Gastroesophageal sphincter (tissue), 4 donors: ENCODE results near the gene MT1X. TPM values are rescaled to one million over a fixed set of nuclear protein-coding genes. Genes with fewer than 3 reads are reported as not detected.

Experiments used
- ATAC-seq: fragments of 150-250 bp; one replicate; pipeline ENCODE4 v1.9.1; 2016; ENCODE audit warnings: mild to moderate bottlenecking, moderate library complexity
- H3K27ac ChIP-seq, 4 donors: fragments of 200-600 bp; sonication (generic) in 3 of 4; 1 replicate in 3 of 4; 2 replicates in 1 of 4; pipeline ENCODE4 v1.5.1; 2016 to 2019
- H3K27me3 ChIP-seq: fragments of 200-600 bp; sonication (generic); one replicate; pipeline ENCODE4 v1.5.1; 2019
- H3K36me3 ChIP-seq, 2 donors: fragments of 200-600 bp; sonication (generic); one replicate each; pipeline ENCODE4 v1.5.1; 2019; ENCODE audit warnings: control low read depth in 1 of 2
- H3K4me1 ChIP-seq, 3 donors: fragments of 200-600 bp; sonication (generic); 1 replicate in 2 of 3; 2 replicates in 1 of 3; pipeline ENCODE4 v1.5.1; 2016 to 2019; ENCODE audit warnings: control low read depth in 2 of 3
- H3K4me3 ChIP-seq, 2 donors: fragments of 200-600 bp; sonication (generic); one replicate each; pipeline ENCODE4 v1.5.1; 2019; ENCODE audit warnings: mild to moderate bottlenecking in 1 of 2, moderate library complexity in 1 of 2
- H3K9me3 ChIP-seq, 3 donors: fragments of 200-600 bp; sonication (generic); one replicate each; pipeline ENCODE4 v1.5.1; 2017 to 2019; ENCODE audit warnings: control low read depth in 2 of 3
- CTCF ChIP-seq, 4 experiments: fragments of 200-600 bp in 2 of 4; fragments of 450-650 bp in 2 of 4; sonication (generic) in 1 of 4; IDR thresholded peaks; one replicate each; pipeline ENCODE4 v1.5.1; 2017 to 2019; ENCODE audit warnings: antibody characterized with exemption in 4 of 4, mild to moderate bottlenecking in 2 of 4, moderate library complexity in 2 of 4
- EP300 ChIP-seq: sonication (generic); formaldehyde crosslinking; IDR thresholded peaks from one replicate; pipeline ENCODE4 v1.6.1; 2017; ENCODE audit warnings: antibody characterized with exemption, mild to moderate bottlenecking
- POLR2A ChIP-seq, 2 donors: fragments of 450-650 bp; IDR thresholded peaks; one replicate each; pipeline ENCODE4 v1.6.1; 2017; ENCODE audit warnings: antibody characterized with exemption in 2 of 2, mild to moderate bottlenecking in 2 of 2, moderate library complexity in 1 of 2
- POLR2AphosphoS5 ChIP-seq: sonication (generic); formaldehyde crosslinking; IDR thresholded peaks from one replicate; pipeline ENCODE4 v1.6.1; 2017; ENCODE audit warnings: antibody characterized with exemption
- WGBS, 2 donors: methylation state at CpG; one replicate each; pipeline ENCODE4 v1.1.5; 2018; ENCODE audit warnings: low coverage in 1 of 2; 5-methylcytosine and 5-hydroxymethylcytosine counted together
- total RNA-seq, 4 donors: library from RNA; depleted of rRNA; stranded (reverse); fragments of >200 nt; gene quantifications; one replicate each; pipeline ENCODE4 v1.1.0, GENCODE V29; 2016

The MT1X gene
- total RNA-seq, 4 donors from 2014 or later, result 265 to 685 (median 330) TPM

GRCh38 chr16:56647641-56648431 lies 34.4 kb upstream of the MT1X start:
- Histone ChIP-seq H3K4me3 (no peak overlapping the region), H3K27ac (no peak overlapping the region), H3K36me3 (no peaks in the 10 kb centered on the region), H3K27me3 (peaks cover 74% of the 10 kb centered on the region), H3K9me3 (no peaks in the 10 kb centered on the region), H3K4me1 (peaks cover 0 to 14% (median 10%) of the 10 kb centered on the region in 3 donors)
- WGBS, 2 donors, result 39 to 72% methylated on average over 2 to 4 of the region's 33 CpGs
- ATAC-seq, result no peak
- TF ChIP-seq EP300 (no peak), POLR2A (IDR thresholded peaks at IDR 0.05) (no peak), CTCF (IDR thresholded peaks at IDR 0.05) (no peak), POLR2AphosphoS5 (no peak)

GRCh38 chr16:56649271-56649670 lies 33.0 kb upstream of the MT1X start:
- H3K9me3 ChIP-seq, result no peaks in the 10 kb centered on the region
- no peak overlapping the region for H3K27ac ChIP-seq
- H3K4me1 ChIP-seq, result no peaks in the 10 kb centered on the region
- no peak for TF ChIP-seq CTCF (IDR thresholded peaks at IDR 0.05)
- no peak for TF ChIP-seq POLR2A (IDR thresholded peaks at IDR 0.05)
- TF ChIP-seq EP300, result no peak
- TF ChIP-seq POLR2AphosphoS5, result no peak
- no peak overlapping the region for H3K4me3 ChIP-seq
- no peaks in the 10 kb centered on the region for H3K36me3 ChIP-seq
- H3K27me3 ChIP-seq, result peaks cover 60% of the 10 kb centered on the region
- no CpG with 5 or more reads among the region's 2 CpGs for WGBS, 2 donors
- ATAC-seq, result no peak

GRCh38 chr16:56649820-56650219 lies 32.5 kb upstream of the MT1X start:
- Histone ChIP-seq H3K27ac (no peak overlapping the region), H3K36me3 (no peaks in the 10 kb centered on the region), H3K27me3 (peaks cover 54% of the 10 kb centered on the region), H3K4me1 (no peaks in the 10 kb centered on the region), H3K9me3 (no peaks in the 10 kb centered on the region), H3K4me3 (no peak overlapping the region)
- no peak for ATAC-seq
- 84 to 92% methylated on average over 3 of the region's 3 CpGs for WGBS, 2 donors
- no peak for TF ChIP-seq CTCF (IDR thresholded peaks at IDR 0.05)
- TF ChIP-seq POLR2AphosphoS5, result no peak
- TF ChIP-seq EP300, result no peak
- no peak for TF ChIP-seq POLR2A (IDR thresholded peaks at IDR 0.05)

- WGBS, 2 donors, result no CpG with 5 or more reads among the region's 7 CpGs
- no peaks in the 10 kb centered on the region for H3K4me1 ChIP-seq
- H3K36me3 ChIP-seq, result no peaks in the 10 kb centered on the region
- ATAC-seq, result no peak
- no peaks in the 10 kb centered on the region for H3K9me3 ChIP-seq
- no peak for TF ChIP-seq CTCF (IDR thresholded peaks at IDR 0.05)
- TF ChIP-seq EP300, result no peak
- TF ChIP-seq POLR2AphosphoS5, result no peak
- TF ChIP-seq POLR2A (IDR thresholded peaks at IDR 0.05), result no peak
- H3K27me3 ChIP-seq, result peaks cover 37% of the 10 kb centered on the region
- no peak within 1 kb of the TSS for H3K27ac ChIP-seq
- H3K4me3 ChIP-seq, result no peak within 1 kb of the TSS
These were observed 30.7 kb upstream of the MT1X start, which contains the start of gene MT1B for GRCh38 chr16:56651586-56651985. TSS of gene MT1B (plus strand) at chr16:56651886. CDS start at chr16:56651954, 68 bp downstream.

GRCh38 chr16:56652600-56652999 lies 29.7 kb upstream of the MT1X start:
- no peak overlapping the region for H3K4me3 ChIP-seq
- H3K27ac ChIP-seq, result no peak overlapping the region
- H3K27me3 ChIP-seq, result peaks cover 32% of the 10 kb centered on the region
- TF ChIP-seq POLR2AphosphoS5 (no peak), CTCF (IDR thresholded peaks at IDR 0.05) (no peak), EP300 (no peak), POLR2A (IDR thresholded peaks at IDR 0.05) (no peak)
- 43 to 67% methylated on average over 1 of the region's 1 CpG for WGBS, 2 donors
- no peak for ATAC-seq
- H3K4me1 ChIP-seq, result peaks cover 0 to 5% (median 0%) of the 10 kb centered on the region in 3 donors
- H3K9me3 ChIP-seq, result no peaks in the 10 kb centered on the region
- H3K36me3 ChIP-seq, result no peaks in the 10 kb centered on the region
